Transverse colon (tissue), 4 donors: ENCODE results near the gene GC.

Source experiments
- POLR2AphosphoS5 ChIP-seq, 3 donors: sonication (generic); formaldehyde crosslinking; IDR thresholded peaks; one replicate each; pipeline ENCODE4 v1.6.1; 2016; ENCODE audit warnings: antibody characterized with exemption in 3 of 3
- TF ChIP-seq, protein P1 (sequence below), 5 experiments: fragments of 200-600 bp in 3 of 5; fragments of 450-650 bp in 2 of 5; sonication (generic) in 3 of 5; IDR thresholded peaks; 1 replicate in 2 of 5; 2 replicates in 3 of 5; pipeline ENCODE4 v1.5.1; 2016 to 2017; ENCODE audit warnings: antibody characterized with exemption in 5 of 5, inconsistent platforms in 3 of 5, mild to moderate bottlenecking in 2 of 5, moderate library complexity in 1 of 5

DNA sequence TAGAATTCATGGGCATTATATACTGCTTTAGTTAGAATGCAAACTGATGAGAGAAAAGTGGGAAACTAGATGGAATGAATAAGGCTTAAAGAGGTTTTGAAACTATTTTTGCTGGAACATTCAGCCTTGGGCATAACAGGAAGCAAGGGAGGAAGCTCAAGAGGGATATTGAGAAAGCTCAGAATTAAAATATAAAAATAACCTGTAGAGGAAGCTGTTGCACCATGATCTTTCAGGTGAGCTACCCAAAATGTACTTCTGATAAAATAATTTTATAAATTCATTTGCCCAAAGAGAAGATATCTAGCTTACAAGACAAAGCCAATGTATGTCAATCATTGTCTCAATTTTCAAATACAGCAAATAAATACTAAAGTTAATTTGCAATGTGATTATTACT is 11.3 kb downstream of the GC start:
- TF ChIP-seq, protein P1, sequence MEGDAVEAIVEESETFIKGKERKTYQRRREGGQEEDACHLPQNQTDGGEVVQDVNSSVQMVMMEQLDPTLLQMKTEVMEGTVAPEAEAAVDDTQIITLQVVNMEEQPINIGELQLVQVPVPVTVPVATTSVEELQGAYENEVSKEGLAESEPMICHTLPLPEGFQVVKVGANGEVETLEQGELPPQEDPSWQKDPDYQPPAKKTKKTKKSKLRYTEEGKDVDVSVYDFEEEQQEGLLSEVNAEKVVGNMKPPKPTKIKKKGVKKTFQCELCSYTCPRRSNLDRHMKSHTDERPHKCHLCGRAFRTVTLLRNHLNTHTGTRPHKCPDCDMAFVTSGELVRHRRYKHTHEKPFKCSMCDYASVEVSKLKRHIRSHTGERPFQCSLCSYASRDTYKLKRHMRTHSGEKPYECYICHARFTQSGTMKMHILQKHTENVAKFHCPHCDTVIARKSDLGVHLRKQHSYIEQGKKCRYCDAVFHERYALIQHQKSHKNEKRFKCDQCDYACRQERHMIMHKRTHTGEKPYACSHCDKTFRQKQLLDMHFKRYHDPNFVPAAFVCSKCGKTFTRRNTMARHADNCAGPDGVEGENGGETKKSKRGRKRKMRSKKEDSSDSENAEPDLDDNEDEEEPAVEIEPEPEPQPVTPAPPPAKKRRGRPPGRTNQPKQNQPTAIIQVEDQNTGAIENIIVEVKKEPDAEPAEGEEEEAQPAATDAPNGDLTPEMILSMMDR (IDR thresholded peaks at IDR 0.05) = peak in 3 of 5 experiments; percentile 18 to 31 (median 26)
- no peak for TF ChIP-seq POLR2AphosphoS5 (IDR thresholded peaks at IDR 0.05)
